ENCODE measurements around the gene GPR151.

GPR151 gene

GRCh38 chr5:146514575-146514974 lies 1.4 kb downstream of the GPR151 start:
- Histone ChIP-seq H3K79me2 (ENCODE audit: control insufficient read depth, low read length) (no peaks in the 10 kb centered on the region), H3K4me3 (ENCODE audit: low read length) (no peak overlapping the region), H3K27me3 (ENCODE audit: control insufficient read depth, low read length) (no peaks in the 10 kb centered on the region), H3K36me3 (ENCODE audit: control insufficient read depth, low read length) (peaks cover 29% of the 10 kb centered on the region), H4K20me1 (ENCODE audit: control insufficient read depth, insufficient read depth, low read depth, low read length) (no peaks in the 10 kb centered on the region), H3K9me2 (replicated peaks; ENCODE audit: control insufficient read depth, low read length) (no peaks in the 10 kb centered on the region), H3K27ac (ENCODE audit: low read depth, low read length) (no peak overlapping the region), H3K9me3 (ENCODE audit: control insufficient read depth, insufficient read depth, low read length) (no peaks in the 10 kb centered on the region), H3K4me1 (ENCODE audit: control insufficient read depth, low read length) (peaks cover 23% of the 10 kb centered on the region), H3F3A (ENCODE audit: control insufficient read depth, insufficient read depth) (peaks cover 30% of the 10 kb centered on the region), H3K4me2 (ENCODE audit: low read length) (no peak overlapping the region)
- TF ChIP-seq EZH2phosphoT487 (IDR thresholded peaks at IDR 0.05; ENCODE audit: borderline replicate concordance, low read length): no peak
- no peak for TF ChIP-seq CTCF (IDR thresholded peaks at IDR 0.05; ENCODE audit: low read depth, low read length, poor library complexity, severe bottlenecking)

- Histone ChIP-seq H3K4me2 (ENCODE audit: low read length) (no peak overlapping the region), H4K20me1 (ENCODE audit: control insufficient read depth, insufficient read depth, low read depth, low read length) (no peaks in the 10 kb centered on the region), H3K79me2 (ENCODE audit: control insufficient read depth, low read length) (no peaks in the 10 kb centered on the region), H3K27ac (ENCODE audit: low read depth, low read length) (no peak overlapping the region), H3K9me2 (replicated peaks; ENCODE audit: control insufficient read depth, low read length) (no peaks in the 10 kb centered on the region), H3K4me1 (ENCODE audit: control insufficient read depth, low read length) (peaks cover 18% of the 10 kb centered on the region), H3K27me3 (ENCODE audit: control insufficient read depth, low read length) (no peaks in the 10 kb centered on the region), H3F3A (ENCODE audit: control insufficient read depth, insufficient read depth) (peaks cover 30% of the 10 kb centered on the region), H3K4me3 (ENCODE audit: low read length) (no peak overlapping the region), H3K36me3 (ENCODE audit: control insufficient read depth, low read length) (peaks cover 40% of the 10 kb centered on the region), H3K9me3 (ENCODE audit: control insufficient read depth, insufficient read depth, low read length) (no peaks in the 10 kb centered on the region)
- TF ChIP-seq CTCF (IDR thresholded peaks at IDR 0.05; ENCODE audit: low read depth, low read length, poor library complexity, severe bottlenecking): no peak
- no peak for TF ChIP-seq EZH2phosphoT487 (IDR thresholded peaks at IDR 0.05; ENCODE audit: borderline replicate concordance, low read length)
Measured at GRCh38 chr5:146513462-146513861, 2.5 kb downstream of the GPR151 start.

- TF ChIP-seq EZH2phosphoT487 (IDR thresholded peaks at IDR 0.05; ENCODE audit: borderline replicate concordance, low read length) (no peak), CTCF (IDR thresholded peaks at IDR 0.05; ENCODE audit: low read depth, low read length, poor library complexity, severe bottlenecking) (no peak)
- no peaks in the 10 kb centered on the region for H3K9me2 ChIP-seq (replicated peaks; ENCODE audit: control insufficient read depth, low read length)
- H3K4me1 ChIP-seq (ENCODE audit: control insufficient read depth, low read length): peaks cover 7% of the 10 kb centered on the region
- no peaks in the 10 kb centered on the region for H3K79me2 ChIP-seq (ENCODE audit: control insufficient read depth, low read length)
- no peak overlapping the region for H3K4me2 ChIP-seq (ENCODE audit: low read length)
- peaks cover 68% of the 10 kb centered on the region for H3K36me3 ChIP-seq (ENCODE audit: control insufficient read depth, low read length)
- no peaks in the 10 kb centered on the region for H3K9me3 ChIP-seq (ENCODE audit: control insufficient read depth, insufficient read depth, low read length)
- H3K27ac ChIP-seq (ENCODE audit: low read depth, low read length): no peak overlapping the region
- H3F3A ChIP-seq (ENCODE audit: control insufficient read depth, insufficient read depth): peaks cover 29% of the 10 kb centered on the region
- no peaks in the 10 kb centered on the region for H3K27me3 ChIP-seq (ENCODE audit: control insufficient read depth, low read length)
- H4K20me1 ChIP-seq (ENCODE audit: control insufficient read depth, insufficient read depth, low read depth, low read length): no peaks in the 10 kb centered on the region
- H3K4me3 ChIP-seq (ENCODE audit: low read length): no peak overlapping the region
Measured at GRCh38 chr5:146510559-146511125, 5.3 kb downstream of the GPR151 start.

All from DOHH2 (cell line).